IMR-90 (cell line): ENCODE results near the gene TECTB. TPM values are rescaled to one million over a fixed set of nuclear protein-coding genes. Genes with fewer than 3 reads are reported as not detected.

Source experiments
- ATAC-seq: fragments of 200-7000 bp; cut with Tn5 transposase; 2 replicates; pipeline ENCODE4 v1.9.1; 2020; ENCODE audit warnings: low read depth, mild to moderate bottlenecking, moderate library complexity
- BruUV-seq: library from RNA; stranded (reverse); fragments of 400-500 nt; replicated peaks from 2 replicates; lab custom pipeline; 2021; lab: Mats Ljungman, UMichigan
- CTCF ChIA-PET: fragments of 300-600 bp; formaldehyde crosslinking; extraction: SDS; loops from one replicate; lab custom pipeline; 2021; ENCODE audit warnings: antibody characterized with exemption; lab: Yijun Ruan, JAX
- POLR2A ChIA-PET: fragments of 300-600 bp; sonication (Branson Sonifier 250); formaldehyde crosslinking; loops from one replicate; lab custom pipeline; 2022; ENCODE audit warnings: antibody characterized with exemption; ENCODE audit not compliant: unreplicated experiment; lab: Charles Lee
- DNase-seq: peaks from one replicate; pipeline ENCODE4 v3.0.0; 2013
- H2AFZ ChIP-seq: replicated peaks from 2 replicates; pipeline ENCODE3; 2013; ENCODE audit warnings: low read length, mild to moderate bottlenecking; ENCODE audit not compliant: poor library complexity
- H2AK5ac ChIP-seq: 2 replicates; pipeline ENCODE4 v1.6.1; 2013; ENCODE audit warnings: low read depth, low read length, inconsistent platforms
- H2AK9ac ChIP-seq: replicated peaks from 2 replicates; pipeline ENCODE3; 2013; ENCODE audit warnings: mild to moderate bottlenecking, low read depth, low read length, moderate library complexity; ENCODE audit not compliant: poor library complexity
- H2BK120ac ChIP-seq: 2 replicates; pipeline ENCODE4 v1.6.1; 2013; ENCODE audit warnings: low read depth, low read length, inconsistent platforms
- H2BK15ac ChIP-seq: 3 replicates; pipeline ENCODE4 v1.6.1; 2013; ENCODE audit warnings: low read depth, low read length, inconsistent platforms
- H2BK20ac ChIP-seq: 2 replicates; pipeline ENCODE4 v1.6.1; 2013; ENCODE audit warnings: low read depth, mild to moderate bottlenecking, inconsistent platforms, low read length, moderate library complexity
- H2BK5ac ChIP-seq: 2 replicates; pipeline ENCODE4 v1.6.1; 2013; ENCODE audit warnings: mild to moderate bottlenecking, low read depth, low read length, inconsistent platforms; ENCODE audit not compliant: poor library complexity, severe bottlenecking
- H3K14ac ChIP-seq: replicated peaks from 2 replicates; pipeline ENCODE4 v1.6.1; 2013; ENCODE audit warnings: low read depth, low read length, inconsistent platforms
- H3K18ac ChIP-seq: 2 replicates; pipeline ENCODE4 v1.6.1; 2013; ENCODE audit warnings: low read depth, low read length, control low read depth
- H3K23ac ChIP-seq: 2 replicates; pipeline ENCODE4 v1.6.1; 2013; ENCODE audit warnings: low read depth, low read length, inconsistent platforms
- H3K27ac ChIP-seq: 2 replicates; pipeline ENCODE4 v1.5.1; 2013; ENCODE audit warnings: mild to moderate bottlenecking, control low read depth, low read length; ENCODE audit not compliant: insufficient read depth
- H3K27me3 ChIP-seq: 2 replicates; pipeline ENCODE4 v1.6.1; 2013; ENCODE audit warnings: low read length; ENCODE audit not compliant: control insufficient read depth, insufficient read depth
- H3K36me3 ChIP-seq: 2 replicates; pipeline ENCODE4 v1.6.1; 2013; ENCODE audit warnings: low read length, mixed read lengths; ENCODE audit not compliant: control insufficient read depth, insufficient read depth
- H3K4ac ChIP-seq: 2 replicates; pipeline ENCODE4 v1.6.1; 2013; ENCODE audit warnings: low read depth, low read length, inconsistent platforms
- H3K4me1 ChIP-seq: 2 replicates; pipeline ENCODE4 v1.6.1; 2013; ENCODE audit warnings: low read length, mixed read lengths; ENCODE audit not compliant: control insufficient read depth, insufficient read depth
- H3K4me2 ChIP-seq: 2 replicates; pipeline ENCODE4 v1.6.1; 2013; ENCODE audit warnings: low read depth, mild to moderate bottlenecking, control low read depth, low read length, moderate library complexity
- H3K4me3 ChIP-seq: 2 replicates; pipeline ENCODE4 v1.5.1; 2013; ENCODE audit warnings: low read depth, mild to moderate bottlenecking, control low read depth, low read length, moderate library complexity; ENCODE audit not compliant: insufficient read depth
- H3K56ac ChIP-seq: 2 replicates; pipeline ENCODE4 v1.6.1; 2013; ENCODE audit warnings: low read length, inconsistent platforms; ENCODE audit not compliant: insufficient read depth; ENCODE audit errors: extremely low read depth
- H3K79me1 ChIP-seq, 2 experiments: 2 replicates each; pipeline ENCODE4 v1.6.1; 2013; ENCODE audit warnings: low read length in 2 of 2, inconsistent platforms in 1 of 2, low read depth in 1 of 2
- H3K9ac ChIP-seq: 2 replicates; pipeline ENCODE4 v1.6.1; 2013; ENCODE audit warnings: low read depth, low read length, control low read depth
- H3K9me1 ChIP-seq: 2 replicates; pipeline ENCODE4 v1.6.1; 2013; ENCODE audit warnings: low read length, inconsistent platforms; ENCODE audit not compliant: insufficient read depth
- H3K9me3 ChIP-seq: 2 replicates; pipeline ENCODE4 v1.6.1; 2013; ENCODE audit warnings: low read length; ENCODE audit not compliant: control insufficient read depth, insufficient read depth
- H4K20me1 ChIP-seq: 2 replicates; pipeline ENCODE4 v1.6.1; 2013; ENCODE audit warnings: low read length, inconsistent platforms; ENCODE audit not compliant: insufficient read depth
- H4K5ac ChIP-seq: 2 replicates; pipeline ENCODE4 v1.6.1; 2013; ENCODE audit warnings: mild to moderate bottlenecking, low read depth, low read length, control low read depth
- H4K8ac ChIP-seq, 2 experiments: 2 replicates each; pipeline ENCODE4 v1.6.1; 2013; ENCODE audit warnings: low read depth in 2 of 2, low read length in 2 of 2, control low read depth in 1 of 2, inconsistent platforms in 1 of 2
- H4K91ac ChIP-seq: 2 replicates; pipeline ENCODE4 v1.6.1; 2013; ENCODE audit warnings: low read depth, low read length, inconsistent platforms; ENCODE audit not compliant: insufficient read depth
- BHLHE40 ChIP-seq: fragments of 150-350 bp; IDR thresholded peaks from 2 replicates; pipeline ENCODE4 v1.6.1; 2016; ENCODE audit warnings: mild to moderate bottlenecking, low read depth, low read length
- CHD1 ChIP-seq: IDR thresholded peaks from 2 replicates; pipeline ENCODE4 v1.6.1; 2012; ENCODE audit warnings: low read depth, low read length, improper control_type of control experiment
- FOS ChIP-seq: fragments of 150-350 bp; IDR thresholded peaks from 2 replicates; pipeline ENCODE4 v1.6.1; 2016; ENCODE audit warnings: low read depth, low read length
- MAFK ChIP-seq: IDR thresholded peaks from 2 replicates; pipeline ENCODE4 v1.6.1; 2012; ENCODE audit warnings: low read depth, low read length, improper control_type of control experiment
- MAZ ChIP-seq: IDR thresholded peaks from 2 replicates; pipeline ENCODE4 v1.6.1; 2012; ENCODE audit warnings: low read depth, mild to moderate bottlenecking, low read length, improper control_type of control experiment, moderate library complexity, borderline replicate concordance
- MXI1 ChIP-seq: IDR thresholded peaks from 2 replicates; pipeline ENCODE4 v1.6.1; 2012; ENCODE audit warnings: low read depth, mild to moderate bottlenecking, low read length, moderate library complexity, borderline replicate concordance
- NFE2L2 ChIP-seq: fragments of 150-350 bp; IDR thresholded peaks from 2 replicates; pipeline ENCODE4 v1.6.1; 2016; ENCODE audit warnings: low read depth, mild to moderate bottlenecking, low read length
- POLR2A ChIP-seq: IDR thresholded peaks from 2 replicates; pipeline ENCODE4 v1.6.1; 2012; ENCODE audit warnings: mild to moderate bottlenecking, low read depth, low read length
- RAD21 ChIP-seq: IDR thresholded peaks from 2 replicates; pipeline ENCODE4 v1.6.1; 2012; ENCODE audit warnings: low read length, improper control_type of control experiment
- RCOR1 ChIP-seq: IDR thresholded peaks from 2 replicates; pipeline ENCODE4 v1.6.1; 2012; ENCODE audit warnings: mild to moderate bottlenecking, low read length, improper control_type of control experiment; ENCODE audit not compliant: insufficient replicate concordance
- RFX5 ChIP-seq: IDR thresholded peaks from 2 replicates; pipeline ENCODE4 v1.8.0; 2012; ENCODE audit warnings: low read depth, mild to moderate bottlenecking, low read length, moderate library complexity
- SMC3 ChIP-seq: fragments of 150-350 bp; IDR thresholded peaks from 2 replicates; pipeline ENCODE4 v1.6.1; 2016; ENCODE audit warnings: low read depth, mild to moderate bottlenecking, antibody characterized with exemption, low read length, moderate library complexity
- WGBS, 2 experiments: methylation state at CpG; one replicate each; pipeline versions ENCODE4 v1.1.5 to v1.1.7; 2013; ENCODE audit warnings: missing lambda C conversion rate in 2 of 2; ENCODE audit not compliant: insufficient read length in 1 of 2; ENCODE audit errors: extremely low coverage in 2 of 2; 5-methylcytosine and 5-hydroxymethylcytosine counted together
- dilution Hi-C: fragments of 300-500 bp; cut with HindIII; formaldehyde crosslinking; loops from one replicate; pipeline ENCODE4 v1.14.3; 2018; ENCODE audit warnings: low sequenced_read_pairs; ENCODE audit not compliant: unreplicated experiment
- in situ Hi-C: fragments of 300-500 bp; cut with MboI; formaldehyde crosslinking; loops from 3 replicates; pipeline ENCODE4 v1.14.3; 2019; ENCODE audit warnings: low sequenced_read_pairs, inconsistent platforms, mixed read lengths
- intact Hi-C: fragments of 100-400 bp; cut with micrococcal nuclease; formaldehyde crosslinking; loops from 2 replicates; pipeline ENCODE4 v1.10.0; 2022
- polyA plus RNA-seq, 3 experiments: library from polyadenylated mRNA; depleted of rRNA; stranded (reverse); fragments of >200 nt; gene quantifications; 2 replicates each; pipeline ENCODE4 v1.2.3, GENCODE V29; 2012; ENCODE audit warnings: low replicate concordance in 1 of 3
- total RNA-seq: library from RNA; depleted of rRNA; stranded (reverse); fragments of >200 nt; gene quantifications from 2 replicates; pipeline ENCODE4 v1.2.3, GENCODE V29; 2012

TECTB gene
- total and polyA plus RNA-seq, 2 of the 4 experiments (the other 2 are of a cell fraction), result not detected

- no peaks in the 10 kb centered on the region for H4K20me1 ChIP-seq
- H3K4ac ChIP-seq, result no peak overlapping the region
- no peak overlapping the region for H2AK5ac ChIP-seq
- H3K9ac ChIP-seq, result no peak overlapping the region
- no peak overlapping the region for H4K91ac ChIP-seq
- H3K79me1 ChIP-seq, result no peaks in the 10 kb centered on the region
- no peak overlapping the region for H3K56ac ChIP-seq
- no TSS peak for BruUV-seq
- ChIA-PET POLR2A (no interaction called here), CTCF (interaction anchor here (0.6 kb wide), 1 partner anchor 534 kb away, joined by 5 read pairs; no protein-coding TSS in a partner anchor)
- H3K14ac ChIP-seq, result no peak overlapping the region
- no peak overlapping the region for H2BK120ac ChIP-seq
- no peaks in the 10 kb centered on the region for H3K36me3 ChIP-seq
- H3K9me1 ChIP-seq, result no peaks in the 10 kb centered on the region
- no peak for TF ChIP-seq POLR2A
- TF ChIP-seq BHLHE40, result no peak
- TF ChIP-seq RCOR1, result no peak
- TF ChIP-seq SMC3, result no peak
- TF ChIP-seq NFE2L2, result no peak
- TF ChIP-seq FOS, result no peak
- TF ChIP-seq MAZ, result no peak
- TF ChIP-seq MAFK, result no peak
- no peak for TF ChIP-seq CHD1
- no peak for TF ChIP-seq RAD21
- TF ChIP-seq RFX5, result no peak
- no peak for TF ChIP-seq MXI1
- H2AK9ac ChIP-seq, result no peak overlapping the region
- no peak overlapping the region for H2BK15ac ChIP-seq
- H3K4me2 ChIP-seq, result no peak overlapping the region
- ATAC-seq (no peak), DNase-seq (no peak)
- no peak overlapping the region for H4K5ac ChIP-seq
- H3K4me3 ChIP-seq, result no peak overlapping the region
- H3K4me1 ChIP-seq, result no peaks in the 10 kb centered on the region; the same call in 1 of the 2 replicates
- H3K27ac ChIP-seq, result no peak overlapping the region
- H3K23ac ChIP-seq, result no peak overlapping the region
- H3K18ac ChIP-seq, result no peak overlapping the region
- H4K8ac ChIP-seq, result no peak overlapping the region
- in situ Hi-C loops, result no loop called here
- H3K27me3 ChIP-seq, result no peaks in the 10 kb centered on the region
- intact Hi-C loops, result no loop called here
- no CpG with 5 or more reads among the region's 7 CpGs for WGBS, 2 experiments
- no peak overlapping the region for H2AFZ ChIP-seq
- H2BK5ac ChIP-seq, result no peak overlapping the region
- H3K9me3 ChIP-seq, result peaks cover 4% of the 10 kb centered on the region
- H2BK20ac ChIP-seq, result no peak overlapping the region
- dilution Hi-C loops, result no loop called here
These were observed 48.1 kb upstream of the TECTB start for GRCh38 chr10:112235141-112235540.
